HG02642 (cell line): ENCODE results near the gene MAIP1.
"Not testable (repeated sequence)": the region's sequence is repeated elsewhere in the genome, so short reads cannot be mapped to it uniquely, and the experiment has no call there.

Source experiments
- ATAC-seq: cut with Tn5 transposase; IDR thresholded peaks from one replicate; pipeline ENCODE4 v1.9.1; 2021; ENCODE audit warnings: mild to moderate bottlenecking; ENCODE audit not compliant: unreplicated experiment, poor library complexity

The MAIP1 gene, protein sequence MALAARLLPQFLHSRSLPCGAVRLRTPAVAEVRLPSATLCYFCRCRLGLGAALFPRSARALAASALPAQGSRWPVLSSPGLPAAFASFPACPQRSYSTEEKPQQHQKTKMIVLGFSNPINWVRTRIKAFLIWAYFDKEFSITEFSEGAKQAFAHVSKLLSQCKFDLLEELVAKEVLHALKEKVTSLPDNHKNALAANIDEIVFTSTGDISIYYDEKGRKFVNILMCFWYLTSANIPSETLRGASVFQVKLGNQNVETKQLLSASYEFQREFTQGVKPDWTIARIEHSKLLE

DNA sequence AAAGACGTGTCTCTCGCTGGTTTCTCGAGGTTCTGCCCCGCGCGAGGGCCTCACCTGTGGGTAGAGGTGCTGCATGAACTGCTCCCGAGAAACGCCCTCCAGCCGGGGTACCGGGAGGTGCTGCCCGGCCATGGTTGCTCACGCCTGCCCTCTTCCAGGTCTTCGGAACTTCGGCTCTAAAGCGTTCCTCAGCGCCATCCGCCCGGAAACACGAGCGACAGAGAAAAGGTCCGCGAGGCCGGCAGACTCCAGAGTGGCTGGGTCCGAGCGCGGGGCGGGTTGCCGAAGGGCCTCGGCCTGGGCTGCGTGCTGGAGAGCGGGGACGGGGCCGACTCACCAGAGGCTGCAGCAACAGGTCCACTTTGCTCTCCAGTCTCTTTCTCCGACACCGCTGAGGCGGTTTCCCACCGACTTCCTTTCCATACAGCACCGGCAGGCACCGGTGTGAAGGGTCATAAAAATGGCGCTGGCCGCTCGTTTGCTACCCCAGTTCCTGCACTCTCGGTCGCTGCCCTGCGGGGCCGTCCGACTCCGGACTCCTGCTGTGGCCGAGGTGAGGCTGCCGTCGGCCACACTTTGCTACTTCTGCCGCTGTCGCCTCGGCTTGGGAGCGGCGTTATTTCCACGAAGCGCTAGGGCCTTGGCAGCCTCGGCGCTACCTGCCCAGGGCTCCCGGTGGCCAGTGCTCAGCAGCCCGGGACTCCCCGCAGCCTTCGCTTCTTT, at the start of gene MAIP1, which contains the start of gene TYW5:
Gene MAIP1 (plus strand): TSS at position 244 of the 723 bp plus-strand sequence. CDS start 217 bp downstream, at position 461.
Gene TYW5 (minus strand): TSS at position 153 of the 723 bp plus-strand sequence. CDS start 21 bp downstream, at position 132.
- peak; percentile 88 for ATAC-seq

GRCh38 chr2:199907008-199907714, 48.2 kb upstream of the MAIP1 start:
- ATAC-seq = no peak

- ATAC-seq = no peak
Observed at GRCh38 chr2:199910338-199911051, 44.9 kb upstream of the MAIP1 start.

DNA sequence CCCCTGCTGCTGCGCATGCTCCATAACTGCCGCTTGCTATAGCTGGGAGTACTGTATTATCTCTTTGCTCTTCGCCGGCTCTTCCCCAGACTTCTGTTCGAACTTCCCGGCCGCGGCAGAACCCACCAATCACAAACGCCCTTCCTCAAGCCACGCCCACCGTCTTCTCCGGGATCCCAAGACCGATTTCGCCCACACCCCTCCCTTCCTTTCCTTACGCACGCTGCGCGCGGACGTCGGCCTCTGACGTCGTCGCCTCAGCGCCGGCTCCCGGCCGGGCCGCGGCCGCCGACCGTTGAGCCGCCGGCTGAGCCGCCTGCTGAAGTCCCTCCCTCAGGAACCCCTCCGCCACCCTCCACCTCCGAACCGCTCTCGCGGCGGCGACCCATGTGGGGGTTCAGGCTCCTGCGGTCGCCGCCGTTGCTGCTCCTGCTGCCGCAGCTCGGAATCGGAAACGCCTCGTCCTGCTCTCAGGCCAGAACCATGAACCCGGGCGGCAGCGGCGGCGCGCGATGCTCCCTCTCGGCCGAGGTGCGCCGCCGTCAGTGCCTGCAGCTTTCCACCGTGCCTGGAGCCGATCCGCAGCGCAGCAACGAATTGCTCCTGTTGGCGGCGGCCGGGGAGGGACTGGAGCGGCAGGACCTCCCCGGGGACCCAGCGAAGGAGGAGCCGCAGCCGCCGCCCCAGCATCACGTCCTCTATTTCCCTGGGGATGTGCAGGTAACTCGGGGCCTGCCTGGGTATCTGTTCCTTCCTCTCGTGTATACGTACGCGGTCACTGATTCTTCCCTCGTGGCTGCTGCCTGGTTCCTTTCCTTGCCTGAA, 44.1 kb upstream of the MAIP1 start, which contains the start of gene C2orf69:
Gene C2orf69 (plus strand): TSS at position 242 of the 825 bp plus-strand sequence. CDS start 146 bp downstream, at position 388.
- peak; percentile 94 for ATAC-seq

- ATAC-seq = no peak
Observed at GRCh38 chr2:199911877-199912161, 43.6 kb upstream of the MAIP1 start.

GRCh38 chr2:199912553-199913114, 42.7 kb upstream of the MAIP1 start:
- not testable (repeated sequence) for ATAC-seq

- no peak for ATAC-seq
Observed at GRCh38 chr2:199914372-199914958, 40.9 kb upstream of the MAIP1 start.

DNA sequence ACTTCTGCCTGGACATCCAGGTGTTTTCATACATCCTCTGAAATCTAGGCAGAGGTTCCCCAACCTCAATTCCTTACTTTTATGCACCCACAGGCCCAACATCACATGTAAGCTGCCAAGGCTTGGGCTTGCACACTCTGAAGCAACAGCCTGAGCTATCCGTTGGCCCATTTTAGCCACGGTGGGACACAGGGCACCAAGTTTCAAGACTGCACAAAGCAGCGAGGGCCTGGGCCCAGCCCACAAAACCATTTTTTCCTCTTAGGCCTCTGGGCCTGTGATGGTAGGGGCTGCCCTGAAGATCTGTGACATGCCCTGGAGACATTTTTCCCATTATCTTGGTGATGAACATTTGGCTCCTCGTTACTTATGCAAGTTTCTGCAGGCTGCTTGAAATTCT, 38.4 kb upstream of the MAIP1 start:
- no peak for ATAC-seq

- ATAC-seq = no peak
Observed at GRCh38 chr2:199922856-199923255, 32.5 kb upstream of the MAIP1 start.

DNA sequence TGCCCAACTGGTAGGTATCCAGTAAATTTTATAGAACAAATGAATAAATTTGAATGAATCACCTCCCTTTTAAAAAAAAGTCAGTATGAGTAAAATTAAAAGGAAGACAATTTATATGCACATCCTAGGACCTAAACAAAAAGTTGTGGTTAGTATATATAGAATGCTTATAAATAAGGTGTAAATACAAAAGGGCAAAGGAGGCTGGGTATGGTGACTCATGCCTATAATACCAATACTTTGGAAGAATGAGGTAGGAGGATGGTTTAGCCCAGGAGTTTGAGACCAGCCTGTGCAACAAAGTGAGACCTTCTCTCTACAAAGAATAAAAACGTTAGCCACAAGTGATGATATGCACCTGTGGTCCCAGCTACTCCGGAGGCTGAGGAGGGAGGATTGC, 31.5 kb upstream of the MAIP1 start:
- no peak for ATAC-seq

DNA sequence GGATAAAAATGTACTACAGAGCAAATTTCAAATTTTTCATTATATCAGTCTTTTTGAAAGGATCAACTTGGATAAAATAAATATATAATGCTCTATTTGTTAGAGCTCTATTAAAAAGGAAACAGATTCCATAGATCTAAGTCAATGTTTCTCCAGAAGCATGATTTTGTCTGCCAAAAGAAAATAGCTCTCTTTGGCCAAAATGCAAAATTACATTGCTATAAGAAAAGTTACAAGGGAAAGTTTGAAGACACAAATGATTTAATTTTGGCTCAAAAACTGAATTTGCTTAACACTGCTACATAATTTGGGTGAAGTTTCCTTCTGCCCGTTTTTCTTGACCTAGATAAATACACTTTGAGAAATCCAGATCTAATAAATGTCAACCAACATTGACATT, 28.6 kb upstream of the MAIP1 start:
- no peak for ATAC-seq

DNA sequence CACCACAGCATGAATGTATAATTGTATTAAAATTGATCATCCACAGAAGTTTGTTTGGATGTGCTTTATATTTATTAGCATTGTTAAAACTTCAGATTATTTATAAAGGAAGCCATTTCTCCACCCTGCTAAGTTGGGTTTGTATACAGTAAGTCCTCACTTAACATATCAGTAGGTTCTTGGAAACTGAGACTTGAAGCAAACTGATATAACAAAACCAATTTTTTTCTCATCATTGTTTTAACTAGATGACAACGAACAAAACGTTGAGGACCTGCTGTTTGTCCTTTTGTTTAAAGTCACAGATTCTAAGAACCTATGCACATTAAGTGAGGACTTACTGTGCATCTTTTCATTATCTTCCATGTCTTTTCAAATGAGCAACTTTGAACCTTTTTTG, 27.2 kb upstream of the MAIP1 start:
- ATAC-seq = no peak

DNA sequence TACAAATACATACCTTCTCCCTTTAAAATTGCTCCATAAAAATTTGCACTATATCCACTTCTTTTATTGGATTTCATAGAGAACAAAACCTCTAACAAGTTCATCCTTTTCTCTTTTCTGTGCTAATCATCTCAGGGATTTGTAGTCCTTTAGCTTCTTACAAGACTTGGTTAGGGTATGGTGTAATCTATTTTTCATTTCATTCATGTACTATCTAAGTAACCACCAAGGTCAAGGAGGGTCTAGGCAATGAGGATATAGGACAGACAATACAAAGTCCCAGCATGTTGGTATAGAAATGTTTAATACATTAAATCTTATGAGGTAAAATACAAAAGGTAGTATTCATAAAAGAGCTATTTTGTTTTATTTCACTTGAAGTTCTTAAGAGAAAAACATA, 26.8 kb upstream of the MAIP1 start:
- ATAC-seq = no peak

GRCh38 chr2:199929262-199929661, 26.1 kb upstream of the MAIP1 start:
- no peak for ATAC-seq

DNA sequence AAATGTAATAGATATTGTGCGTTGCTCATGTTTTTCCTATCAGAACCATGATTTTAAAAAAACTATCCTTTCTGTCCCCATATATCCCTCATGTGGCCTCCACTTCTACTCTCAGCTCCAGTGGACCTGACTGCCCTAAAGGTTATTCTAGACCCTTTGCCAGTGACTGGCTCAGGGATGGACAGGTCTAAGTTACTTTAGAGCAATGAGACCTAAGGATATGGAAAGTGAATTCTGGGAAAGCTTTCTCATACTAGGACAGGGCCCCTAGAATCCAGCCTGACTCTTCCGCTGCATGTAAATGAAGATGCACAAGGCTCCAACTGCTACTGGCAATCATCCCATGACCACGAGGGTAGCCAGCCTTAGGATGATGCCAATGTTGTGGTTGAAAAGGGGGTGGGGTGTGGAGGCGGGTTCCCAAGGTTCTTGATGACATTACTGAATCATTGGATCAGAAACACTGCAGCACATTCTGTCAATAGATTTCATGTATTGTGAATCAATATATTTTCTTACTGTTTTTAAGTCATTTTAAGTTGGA, 23.0 kb upstream of the MAIP1 start:
- ATAC-seq = no peak

- ATAC-seq = no peak
Observed at GRCh38 chr2:199933466-199933865, 21.9 kb upstream of the MAIP1 start.

GRCh38 chr2:199936554-199936953, 18.8 kb upstream of the MAIP1 start:
- no peak for ATAC-seq

DNA sequence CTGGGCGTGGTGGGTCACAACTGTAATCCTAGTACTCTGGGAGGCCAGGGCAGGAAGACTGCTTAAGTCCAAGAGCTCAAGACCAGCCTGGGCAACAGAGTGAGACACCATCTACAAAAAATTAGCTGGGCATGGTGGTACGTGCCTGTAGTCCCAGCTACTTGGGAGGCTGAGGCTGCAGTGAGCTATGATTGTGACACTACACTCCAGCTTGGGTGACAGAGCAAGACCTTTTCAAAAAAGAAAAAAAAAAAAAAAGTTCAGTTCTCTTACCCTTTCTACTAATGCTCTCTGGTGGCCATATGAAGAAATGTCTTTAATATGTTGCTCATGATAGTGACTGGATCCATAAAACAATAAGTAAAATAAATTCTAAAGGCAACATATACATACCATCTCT, 15.0 kb upstream of the MAIP1 start:
- ATAC-seq = no peak

DNA sequence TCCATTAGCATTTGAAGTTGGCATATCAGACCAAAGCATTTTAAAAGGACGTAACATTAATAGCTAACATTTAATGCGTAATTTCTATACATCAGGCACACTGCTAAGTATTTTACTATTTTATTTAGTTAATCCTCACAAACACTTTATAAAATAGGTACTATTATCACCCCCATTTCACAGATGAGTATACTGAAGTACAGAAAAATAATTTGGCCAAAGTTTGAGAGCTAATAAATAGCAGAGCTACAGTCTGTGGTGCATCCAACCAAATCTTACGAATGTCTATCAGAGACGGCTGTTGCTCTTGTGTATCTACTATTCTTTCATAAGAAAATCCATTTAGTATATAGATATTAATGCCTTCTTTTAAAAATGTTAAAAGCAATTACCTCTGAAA, 12.0 kb upstream of the MAIP1 start:
- ATAC-seq = no peak
